ENCODE results near the gene CSGALNACT2. TPM values are rescaled to one million over a fixed set of nuclear protein-coding genes. Genes with fewer than 3 reads are reported as not detected.

Gene CSGALNACT2
- total and polyA plus RNA-seq, 2 of the 13 experiments (the other 11 are each of a cell fraction or from before 2014, with no cell fraction given) = 3.3 to 7.1 TPM

GRCh38 chr10:43222210-43222720, 84.0 kb downstream of the CSGALNACT2 start:
- DNase-seq (ENCODE audit: low spot score) (no peak), FAIRE-seq (no peak), ATAC-seq (no peak)
- no peaks in the 10 kb centered on the region for H3K9me3 ChIP-seq (ENCODE audit: low read length)
- intact Hi-C loops (cut with micrococcal nuclease; ENCODE audit: unreplicated experiment) (loop anchor here (5.0 kb wide), 1 partner anchor 125 kb away; no protein-coding TSS in a partner anchor), in situ Hi-C loops (cut with HindIII; ENCODE audit: extremely low pct_ligation_motif_present, low pct_unique_long_range_greater_than_20kb) (no loop called here)
- WGBS (ENCODE audit: low lambda C conversion rate) = 0% methylated on average over 2 of the region's 4 CpGs
- H3K79me2 ChIP-seq (ENCODE audit: insufficient read depth, low read length) = no peaks in the 10 kb centered on the region
- TF ChIP-seq ZNF746 (CRISPR knock-in tag; IDR thresholded peaks at IDR 0.05) (no peak), GMEB1 (CRISPR knock-in tag; IDR thresholded peaks at IDR 0.05; ENCODE audit: borderline replicate concordance) (no peak), SAFB2 (CRISPR knock-in tag; IDR thresholded peaks at IDR 0.05; ENCODE audit: borderline replicate concordance, low read depth) (no peak), THAP8 (CRISPR knock-in tag; IDR thresholded peaks at IDR 0.05; ENCODE audit: borderline replicate concordance) (no peak), TARDBP (CRISPR knock-in tag; IDR thresholded peaks at IDR 0.05) (no peak), AGO2 (optimal IDR thresholded peaks at IDR 0.05; ENCODE audit: low read depth, low read length) (no peak), PLSCR1 (CRISPR knock-in tag; IDR thresholded peaks at IDR 0.05; ENCODE audit: borderline replicate concordance) (no peak)
- H4K20me1 ChIP-seq (ENCODE audit: insufficient read depth, low read length) = no peaks in the 10 kb centered on the region
- no peak overlapping the region for H3K9ac ChIP-seq (ENCODE audit: insufficient read depth, low read depth, low read length)
- no peaks in the 10 kb centered on the region for H3K4me1 ChIP-seq (ENCODE audit: insufficient read depth, low read length)
- CTCF ChIA-PET (ENCODE audit: low intra/inter-chr PET ratio, low total read pairs) = no interaction called here
- BruUV-seq (replicated peaks) = no TSS peak
- POLR2A ChIA-PET = no interaction called here
- no peak overlapping the region for H2AFZ ChIP-seq (ENCODE audit: low read length)
- H3K4me3 ChIP-seq (replicated peaks in 1 of 3; ENCODE audit: insufficient read depth in 1 of 3, low read depth in 2 of 3, low read length in 3 of 3) = no peak overlapping the region
- H3K27me3 ChIP-seq (ENCODE audit: control insufficient read depth in 1 of 2, insufficient read depth in 2 of 2, low read length in 2 of 2) = peaks cover 1 to 20% of the 10 kb centered on the region in 2 experiments; a peak in 2 of 5 replicates
- H3K27ac ChIP-seq (ENCODE audit: extremely low read length, insufficient read depth, low read length) = no peak overlapping the region
- no peaks in the 10 kb centered on the region for H3K36me3 ChIP-seq (replicated peaks in 1 of 2; ENCODE audit: control insufficient read depth in 1 of 2, insufficient read depth in 2 of 2, low read length in 2 of 2)
- H3K4me2 ChIP-seq (ENCODE audit: low read depth, low read length) = no peak overlapping the region

Data from HepG2 (cell line).